Endometrial microvascular endothelial cells (primary cell): ENCODE results near the gene CDH4. TPM values are rescaled to one million over a fixed set of nuclear protein-coding genes. Genes with fewer than 3 reads are reported as not detected.

Experiments
- in situ Hi-C: cut with HindIII; loops from 2 replicates; pipeline ENCODE4 v1.10.0; 2017; ENCODE audit warnings: low sequenced_read_pairs, low pct_unique_long_range_greater_than_20kb; ENCODE audit errors: inconsistent ontology term
- total RNA-seq: library from RNA; depleted of rRNA; stranded (reverse); fragments of >200 nt; gene quantifications from one replicate; pipeline ENCODE4 v1.2.3, GENCODE V29; 2015; ENCODE audit errors: inconsistent ontology term

The CDH4 gene
- total RNA-seq, 1 donor from 2014 or later: 31.2 TPM

DNA sequence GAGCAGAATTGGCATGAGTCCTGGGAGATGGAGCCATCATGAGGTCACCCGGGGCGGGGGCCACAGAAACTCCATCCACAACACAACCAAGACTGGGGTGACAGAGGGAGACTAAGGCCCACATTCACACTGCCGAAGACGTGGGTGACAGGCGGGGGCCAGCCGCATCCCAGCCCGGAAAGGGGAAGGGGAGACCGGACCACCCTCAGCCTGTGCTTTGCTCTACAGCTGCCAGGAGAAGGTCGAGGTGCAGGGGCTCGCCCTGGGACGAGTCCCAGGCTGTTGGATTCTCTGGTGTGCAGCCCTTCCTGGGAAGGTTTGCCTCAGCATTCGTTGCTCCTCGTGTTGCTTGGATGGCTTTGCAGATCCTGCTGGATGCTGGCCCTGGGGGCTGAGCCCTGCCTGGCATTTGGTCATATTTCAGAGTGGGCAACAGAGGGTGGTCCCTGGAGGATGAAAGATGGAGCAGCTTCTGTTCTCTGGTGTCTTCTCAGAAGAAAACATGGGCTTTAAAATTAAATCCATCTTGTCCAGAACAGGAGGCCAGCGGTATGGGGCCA, 484.8 kb downstream of the CDH4 start:
- in situ Hi-C loops: no loop called here

DNA sequence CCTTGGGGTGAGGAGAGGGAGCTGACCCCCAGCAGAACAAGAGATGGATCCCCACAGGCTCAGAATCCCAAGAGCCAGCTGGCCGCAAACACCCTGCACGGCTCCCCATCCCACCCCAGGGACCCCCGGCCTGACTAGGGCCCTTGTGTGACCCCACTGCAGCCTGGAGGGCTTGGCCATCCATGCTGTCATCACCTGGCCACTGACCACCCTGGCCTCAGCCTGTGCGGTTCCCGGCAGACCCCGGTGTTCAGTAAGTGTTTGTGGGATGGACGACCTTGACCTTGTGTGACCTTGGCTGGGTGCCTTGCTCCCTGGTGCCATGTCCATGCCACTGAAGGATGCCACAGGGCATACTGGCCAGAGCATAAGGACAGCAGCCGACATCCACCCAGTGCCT, 485.3 kb downstream of the CDH4 start:
- in situ Hi-C loops: no loop called here

DNA sequence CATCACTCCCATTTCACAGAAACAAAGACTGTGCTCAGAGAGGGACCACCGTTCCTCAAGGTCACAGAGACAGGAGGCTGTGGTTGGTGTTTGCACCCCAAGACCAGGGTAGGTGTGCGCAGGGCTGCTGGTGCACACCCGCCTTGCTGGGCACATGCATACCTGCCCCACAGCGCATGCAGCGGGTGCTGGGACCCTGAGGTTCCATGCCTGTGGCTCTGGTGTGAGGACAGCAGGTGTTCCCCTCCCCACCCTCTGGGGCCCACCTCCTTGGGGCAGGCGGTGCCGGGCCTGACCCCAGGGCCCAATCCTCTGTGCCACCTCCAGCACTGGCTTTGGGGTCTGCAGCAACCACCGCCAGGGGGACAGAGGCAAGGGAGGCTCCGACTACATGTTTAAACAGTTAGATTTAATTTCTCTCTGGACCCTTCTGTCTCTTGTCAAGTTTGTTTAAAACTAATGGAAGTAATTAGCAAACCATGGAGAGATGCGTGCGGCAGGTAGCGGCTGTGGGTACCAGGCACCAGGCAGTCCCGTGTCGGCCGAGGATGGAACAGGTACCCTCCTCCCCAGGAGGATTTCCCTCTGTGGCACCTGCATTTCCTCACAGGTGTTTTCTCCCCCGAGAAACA, 485.9 kb downstream of the CDH4 start:
- in situ Hi-C loops: no loop called here

DNA sequence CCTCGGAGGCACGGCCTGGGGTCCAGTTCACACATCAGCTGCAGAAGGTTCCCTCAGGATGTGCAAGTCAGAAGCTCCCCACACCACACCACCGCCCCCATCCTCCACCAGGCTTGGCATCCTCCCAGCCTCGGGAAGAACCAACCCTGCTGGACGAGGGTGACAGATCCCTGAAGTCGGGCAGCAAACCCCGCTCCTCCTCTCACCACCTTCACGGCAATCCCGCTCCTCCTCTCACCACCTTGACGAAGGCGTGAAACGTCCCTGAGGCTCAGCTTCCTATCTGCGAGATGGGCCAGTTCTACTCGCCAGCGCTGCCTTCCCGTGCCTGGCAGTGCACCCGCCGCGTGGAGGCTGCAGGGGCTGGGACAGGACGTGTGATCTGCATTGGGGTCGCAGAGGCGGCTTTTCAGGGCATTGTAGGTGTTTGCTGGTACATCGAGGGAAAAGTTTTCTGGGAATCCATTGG, 486.6 kb downstream of the CDH4 start:
- in situ Hi-C loops: no loop called here

DNA sequence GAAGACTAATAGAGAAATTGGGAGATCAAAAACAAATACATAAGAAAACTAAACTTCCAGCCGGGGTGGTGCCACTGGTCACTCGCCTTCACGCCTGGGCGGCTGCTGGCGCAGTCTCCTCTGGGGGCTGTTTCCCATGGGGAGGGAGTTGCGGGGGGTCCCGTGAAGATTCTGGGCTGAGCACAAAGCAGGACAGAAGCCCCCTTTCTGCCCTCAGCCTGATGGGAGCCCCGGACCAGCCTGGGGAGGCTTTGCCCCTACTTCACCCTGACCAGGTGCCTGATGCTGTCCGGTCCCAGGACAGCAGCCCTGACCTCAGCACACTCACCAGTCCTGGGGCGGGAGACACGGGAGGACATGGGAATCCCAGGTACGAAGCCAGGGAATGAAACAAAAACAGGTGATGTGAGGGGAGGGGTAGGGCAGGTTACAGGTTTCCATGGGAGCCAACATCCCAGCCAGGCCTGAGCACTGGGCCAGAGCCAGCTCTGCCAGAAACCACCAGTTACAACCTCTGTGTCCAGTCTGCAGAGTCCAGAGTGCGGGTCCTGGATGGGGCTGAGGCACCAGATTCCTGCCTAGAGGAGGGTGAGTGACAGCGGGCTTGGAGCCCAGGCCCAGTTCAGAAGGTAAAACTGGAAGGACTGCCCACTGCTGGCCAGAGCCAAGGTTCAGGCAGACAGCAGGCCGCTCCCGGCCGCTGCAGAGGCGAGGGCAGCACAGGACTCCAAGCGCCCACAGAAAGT, 487.2 kb downstream of the CDH4 start:
- in situ Hi-C loops: no loop called here

DNA sequence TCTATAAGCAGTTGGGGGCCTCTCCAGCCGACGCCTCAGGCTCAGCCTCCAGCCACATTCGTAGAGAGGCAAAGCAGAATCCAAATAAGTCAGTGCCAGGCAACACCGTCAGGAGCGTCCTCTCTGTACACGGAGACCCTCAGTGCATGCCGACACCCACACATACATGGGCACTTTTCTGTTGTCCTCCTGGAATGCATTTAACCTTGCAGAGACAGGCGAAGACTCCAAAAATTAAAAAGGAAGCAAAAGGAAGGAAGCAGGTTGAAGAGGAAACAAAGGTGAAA, 487.7 kb downstream of the CDH4 start:
- in situ Hi-C loops: no loop called here

DNA sequence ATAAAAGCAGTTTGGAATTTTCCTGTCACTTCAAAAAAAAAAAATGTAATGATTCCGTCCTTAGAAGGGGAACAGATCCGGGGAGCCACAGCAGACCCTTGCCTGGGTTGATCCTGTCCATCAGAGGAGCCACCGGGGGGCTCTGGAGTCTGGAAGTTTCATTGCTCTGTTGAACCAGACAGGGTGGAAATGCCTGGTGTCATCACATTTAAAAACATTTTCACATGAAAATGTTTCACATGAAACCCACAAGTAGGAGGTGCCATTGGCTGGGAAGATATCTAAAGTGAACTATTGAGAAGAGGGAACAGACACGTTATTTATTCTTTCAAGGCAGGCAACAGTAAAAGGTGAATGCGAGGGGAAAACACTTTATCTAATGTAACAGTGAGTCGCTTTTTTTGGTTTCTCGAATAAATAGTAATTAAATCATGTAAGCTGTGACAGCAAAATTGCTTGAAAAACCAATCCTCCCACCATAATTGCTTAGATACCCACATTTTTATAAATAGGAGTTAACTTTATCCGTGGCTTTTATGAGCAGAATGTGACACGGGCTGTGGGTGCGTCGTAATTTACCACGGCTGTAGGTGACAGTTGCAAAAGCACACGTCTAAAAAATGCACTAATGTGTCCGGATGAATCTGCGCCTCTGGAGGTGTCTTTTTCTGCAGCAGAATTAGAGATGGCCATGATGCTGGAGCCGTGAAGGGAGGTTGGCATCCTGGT, 490.2 kb downstream of the CDH4 start:
- in situ Hi-C loops: no loop called here

DNA sequence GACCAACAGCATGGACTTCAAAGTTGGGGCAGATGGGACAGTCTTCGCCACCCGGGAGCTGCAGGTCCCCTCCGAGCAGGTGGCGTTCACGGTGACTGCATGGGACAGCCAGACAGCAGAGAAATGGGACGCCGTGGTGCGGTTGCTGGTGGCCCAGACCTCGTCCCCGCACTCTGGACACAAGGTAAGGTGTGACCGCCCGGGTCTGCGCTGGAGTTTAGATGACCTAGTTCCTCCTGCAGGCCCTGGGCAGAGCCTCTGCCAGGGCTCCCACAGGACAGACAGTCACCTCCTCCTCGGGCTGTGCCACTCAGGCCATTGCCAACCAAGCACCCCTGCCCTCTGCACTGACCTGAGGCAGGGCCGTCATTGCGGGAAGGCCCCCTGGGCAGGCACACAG, 491.5 kb downstream of the CDH4 start:
- in situ Hi-C loops: no loop called here

DNA sequence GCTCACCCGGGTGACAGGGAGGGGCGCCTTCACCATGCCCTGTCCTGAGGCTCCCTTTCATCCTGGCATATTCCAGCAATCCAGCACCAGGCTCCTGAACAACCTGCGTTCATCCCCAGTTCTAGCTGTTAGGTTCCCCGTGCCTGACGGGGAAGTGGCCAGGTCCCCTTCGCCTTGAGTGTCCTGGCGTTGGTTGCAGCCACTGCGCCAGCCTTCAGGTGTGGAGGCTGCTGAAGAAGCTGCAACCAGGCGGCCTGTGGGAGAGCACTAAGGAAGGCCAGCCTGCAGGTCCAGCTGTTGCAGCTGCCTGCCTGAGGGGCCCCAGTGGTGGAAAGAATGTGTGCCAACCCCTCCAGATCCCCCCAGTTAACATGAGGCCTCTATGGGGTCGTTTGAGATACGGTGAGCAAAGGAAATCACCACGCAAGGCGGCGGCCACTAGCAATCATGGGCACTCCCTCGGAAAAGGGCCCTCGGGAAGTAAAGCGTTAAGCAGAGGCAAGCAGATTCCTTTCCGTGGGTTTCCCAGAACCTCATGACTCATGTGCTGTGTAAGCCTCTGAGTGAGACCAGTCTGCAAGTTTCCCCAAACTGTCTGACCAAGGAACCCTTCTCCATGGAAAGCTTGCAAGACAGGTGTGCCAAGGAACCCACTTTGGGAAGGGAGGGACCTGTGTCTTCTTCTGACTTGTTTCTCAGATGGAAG, 492.8 kb downstream of the CDH4 start:
- in situ Hi-C loops: no loop called here

DNA sequence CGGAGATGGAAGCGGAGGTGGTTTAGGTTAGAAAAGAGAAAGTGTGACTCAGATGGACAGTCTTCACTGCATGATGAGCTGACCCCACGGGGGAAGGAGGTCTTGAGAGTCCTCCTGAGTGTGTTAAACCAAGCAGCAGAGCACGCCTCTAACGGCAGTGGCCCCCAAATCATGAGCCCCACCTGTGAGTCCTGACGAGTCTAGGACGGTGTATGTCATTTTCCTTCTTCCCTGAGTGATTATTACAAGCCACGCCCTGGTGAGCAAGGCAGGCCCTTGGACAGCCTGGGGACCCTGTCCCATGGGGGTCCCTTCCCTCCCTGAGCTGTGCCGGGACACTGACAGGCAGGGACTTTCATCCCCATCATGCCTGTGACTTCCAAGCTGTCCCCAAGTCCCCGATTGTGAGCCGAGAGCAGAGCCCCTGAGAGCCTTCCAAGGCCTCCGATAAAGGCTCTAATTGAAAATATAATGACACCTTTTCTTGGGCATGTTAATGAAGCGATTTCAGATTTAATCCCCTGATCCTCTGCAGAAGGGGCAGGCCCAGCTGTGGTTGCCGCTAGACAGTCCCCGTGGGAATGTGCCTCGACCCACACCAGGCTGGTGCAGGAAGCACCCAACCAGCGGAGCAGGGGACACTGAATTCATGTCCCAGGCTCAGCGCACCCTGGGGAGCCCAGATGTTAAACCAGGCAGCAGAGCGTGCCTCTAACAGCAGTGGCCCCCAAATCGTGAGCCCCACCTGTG, 493.5 kb downstream of the CDH4 start:
- in situ Hi-C loops: no loop called here

DNA sequence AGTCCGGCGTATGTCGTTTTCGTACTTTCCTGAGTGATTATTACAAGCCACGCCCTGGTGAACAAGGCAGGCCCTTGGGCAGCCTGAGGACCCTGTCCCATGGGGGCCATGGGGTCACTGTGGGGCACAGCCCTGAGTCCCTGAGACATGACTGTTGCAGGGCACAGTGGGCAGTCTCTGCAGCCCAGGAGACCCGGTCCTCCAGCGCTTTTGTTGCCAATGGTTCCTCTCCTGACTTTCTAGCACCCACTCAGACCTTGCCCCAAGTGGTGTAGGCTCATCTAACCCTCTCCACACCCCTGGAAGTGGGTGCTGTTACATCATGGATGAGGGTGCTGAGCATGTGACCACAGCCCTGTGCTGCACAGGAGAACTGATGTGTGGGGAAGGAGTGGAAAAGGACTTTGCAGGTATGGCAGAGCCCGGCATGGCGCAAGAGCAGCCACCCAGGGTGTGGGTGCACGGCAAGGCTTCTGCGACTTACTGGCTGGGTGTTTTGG, 494.1 kb downstream of the CDH4 start:
- in situ Hi-C loops: no loop called here

DNA sequence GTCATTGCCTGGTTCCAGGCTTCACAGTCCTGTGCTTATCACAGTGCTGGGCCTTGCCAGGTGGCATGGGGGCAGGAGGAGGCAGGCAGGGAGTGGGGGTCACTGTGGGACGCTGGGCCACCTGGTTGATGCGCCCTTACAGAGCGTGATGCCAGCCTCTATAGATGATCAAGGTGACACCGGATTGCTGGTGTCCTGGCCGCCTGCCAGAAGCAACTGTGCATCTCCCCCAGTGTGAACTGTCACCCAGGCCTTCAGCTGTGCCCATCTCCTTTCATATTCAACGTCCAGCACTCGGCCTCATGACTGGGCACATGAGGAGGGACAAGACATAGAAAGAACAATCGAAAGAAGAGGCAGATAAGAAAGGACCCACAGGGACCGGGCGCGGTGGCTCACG, 494.7 kb downstream of the CDH4 start:
- in situ Hi-C loops: no loop called here

DNA sequence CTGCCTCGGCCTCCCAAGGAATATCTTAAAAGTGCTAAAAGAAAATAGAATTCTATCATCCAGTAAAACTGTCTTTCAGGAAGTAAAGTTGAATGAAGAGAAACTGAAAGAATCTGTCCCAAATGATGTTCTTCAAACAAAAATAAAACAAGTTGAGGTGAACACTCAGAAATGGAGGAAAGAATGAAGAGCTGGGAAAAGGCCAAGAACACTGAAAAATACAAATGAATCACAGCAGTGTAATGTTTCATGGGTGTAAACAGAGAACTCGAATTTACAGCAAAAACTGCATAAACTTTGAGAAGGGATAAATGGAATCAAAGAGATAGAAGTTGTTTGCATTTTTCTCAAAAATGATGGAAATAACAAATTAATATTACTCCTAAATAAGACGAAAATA, 496.3 kb downstream of the CDH4 start:
- in situ Hi-C loops: no loop called here

DNA sequence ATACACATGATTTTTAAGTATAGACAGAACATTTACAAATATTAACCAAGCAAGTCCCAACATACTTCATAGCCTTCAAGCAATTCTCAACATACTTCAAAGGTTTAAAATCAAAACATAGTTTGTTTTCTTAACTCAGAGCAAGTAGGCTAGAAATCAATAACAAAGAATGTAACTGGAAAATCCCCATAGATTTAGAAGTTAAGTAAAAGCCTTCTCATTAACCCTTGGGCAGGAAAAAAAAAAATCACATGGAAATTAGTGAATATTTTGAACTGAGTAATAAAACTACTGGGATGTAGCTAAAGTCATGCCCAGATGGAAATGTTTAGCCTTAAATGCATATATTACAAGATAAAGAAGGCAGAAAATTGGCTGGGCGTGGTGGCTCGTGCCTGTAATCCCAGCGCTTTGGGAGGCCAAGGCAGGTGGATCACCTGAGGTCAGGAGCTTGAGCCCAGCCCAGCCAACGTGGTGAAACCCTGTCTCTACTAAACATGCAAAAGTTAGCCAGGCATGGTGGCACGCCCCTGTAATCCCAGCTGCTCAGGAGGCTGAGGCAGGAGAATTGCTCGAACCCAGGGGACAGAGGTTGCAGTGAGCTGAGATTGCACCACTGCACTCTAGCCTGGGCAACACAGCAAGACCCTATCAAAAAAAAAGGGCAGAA, 497.5 kb downstream of the CDH4 start:
- in situ Hi-C loops: no loop called here

DNA sequence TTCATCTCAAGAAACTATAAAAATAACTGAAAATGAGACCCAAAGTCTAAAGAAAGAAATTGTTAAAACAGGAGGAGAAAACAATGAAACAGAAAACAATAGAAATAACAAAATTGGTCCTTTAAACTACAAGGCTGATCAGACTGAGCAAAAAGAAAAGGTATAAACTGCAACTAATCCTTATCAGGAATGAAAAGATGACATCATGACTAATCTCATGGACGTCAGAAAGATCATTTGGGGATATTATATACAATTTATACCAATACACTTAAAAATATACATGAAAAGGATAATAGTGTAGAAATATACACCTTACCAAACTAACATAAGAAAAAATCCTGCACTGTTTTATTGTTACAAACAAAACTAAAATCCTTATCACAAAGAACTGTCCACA, 498.0 kb downstream of the CDH4 start:
- in situ Hi-C loops: no loop called here

DNA sequence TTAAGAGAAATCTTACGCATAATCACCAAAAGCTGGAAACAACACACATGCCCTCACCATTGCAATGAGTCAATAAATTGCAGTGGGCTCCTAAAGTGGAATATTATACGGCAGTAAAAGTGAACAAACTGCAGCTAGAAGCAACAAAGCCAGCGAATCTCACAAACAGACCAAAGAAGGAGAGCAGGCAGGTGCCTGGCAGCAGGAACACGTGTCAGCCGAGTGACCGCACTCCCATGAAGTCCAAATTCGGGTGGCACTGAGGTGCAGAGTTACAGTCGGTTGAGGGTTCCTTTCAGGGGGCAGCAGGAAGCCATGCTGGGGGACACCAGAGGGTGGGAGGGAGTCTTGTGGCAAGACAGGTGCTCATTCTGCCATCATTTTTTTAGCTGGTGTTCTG, 500.5 kb downstream of the CDH4 start:
- in situ Hi-C loops: no loop called here

DNA sequence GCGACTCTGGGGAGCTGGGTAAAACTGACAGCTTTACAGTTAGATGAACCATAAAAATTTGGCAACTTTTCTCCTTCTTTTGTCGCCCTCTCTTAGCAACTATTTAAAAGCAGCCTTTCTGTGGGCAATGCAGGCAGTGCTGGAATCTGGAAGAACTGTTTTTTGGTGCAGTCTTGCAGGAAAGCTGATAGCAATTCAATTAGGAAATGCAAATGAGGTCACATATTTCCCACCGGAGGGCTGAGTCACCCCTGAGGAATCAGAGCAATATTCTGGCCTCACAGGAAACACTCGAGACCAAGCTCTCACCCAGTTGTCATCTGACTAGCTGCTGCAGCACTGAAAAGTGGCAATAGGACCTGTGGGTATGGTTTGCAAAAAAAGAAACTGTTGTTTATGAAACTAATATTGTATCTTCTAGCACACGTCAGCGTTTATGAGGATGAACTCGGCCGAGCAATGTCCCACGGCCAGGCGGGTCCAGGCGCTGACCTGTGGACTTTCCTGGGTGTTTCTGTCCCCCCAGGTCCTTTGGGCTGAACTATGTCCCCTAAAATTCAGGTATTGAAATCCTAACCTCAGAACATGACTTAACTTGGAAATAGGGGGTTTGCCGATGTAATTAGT, 501.4 kb downstream of the CDH4 start:
- in situ Hi-C loops: no loop called here
